ENCODE measurements around the gene APH1B. TPM values are rescaled to one million over a fixed set of nuclear protein-coding genes. Genes with fewer than 3 reads are reported as not detected.
"Not testable (repeated sequence)": the region's sequence is repeated elsewhere in the genome, so short reads cannot be mapped to it uniquely, and the experiment has no call there.

APH1B gene
- total RNA-seq, 1 donor, result 22.3 TPM

DNA sequence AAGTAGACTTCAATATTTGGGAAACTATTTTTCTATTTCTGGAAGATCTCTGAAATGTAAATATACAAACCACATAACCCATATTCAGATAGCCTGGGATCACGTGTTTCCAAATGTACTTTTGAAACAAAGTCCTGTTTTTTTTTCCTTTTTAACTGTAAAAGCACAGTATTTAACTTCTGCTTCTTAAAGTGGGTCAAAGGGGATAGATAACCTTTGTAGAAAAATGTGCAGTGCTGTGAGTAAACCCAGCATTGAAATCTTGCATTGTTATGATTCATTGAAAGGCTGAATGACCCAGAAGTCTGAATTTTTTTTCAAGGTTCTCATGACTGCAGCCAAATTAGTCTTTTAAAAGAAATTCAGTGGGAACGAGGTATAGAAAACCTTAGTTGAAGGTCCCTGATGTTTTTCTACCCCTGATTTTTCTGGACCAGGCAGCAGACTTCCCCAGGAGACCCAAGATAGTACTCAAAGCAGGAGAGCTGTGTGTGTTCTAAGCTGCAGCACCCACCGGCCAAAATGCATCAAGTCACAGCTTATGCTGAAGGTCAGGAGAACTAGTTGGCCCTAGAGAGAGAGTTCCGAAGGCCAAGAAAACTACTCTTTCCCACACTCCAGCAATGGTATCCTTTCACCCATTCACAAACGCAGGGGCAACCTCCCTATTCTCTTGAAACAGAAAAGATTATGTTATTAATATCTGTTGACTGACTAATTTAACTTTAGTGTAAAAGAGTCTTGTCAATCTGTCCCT, 43.6 kb upstream of the APH1B start:
- H3K4me3 ChIP-seq (ENCODE audit: low read depth, low read length), result no peak overlapping the region

DNA sequence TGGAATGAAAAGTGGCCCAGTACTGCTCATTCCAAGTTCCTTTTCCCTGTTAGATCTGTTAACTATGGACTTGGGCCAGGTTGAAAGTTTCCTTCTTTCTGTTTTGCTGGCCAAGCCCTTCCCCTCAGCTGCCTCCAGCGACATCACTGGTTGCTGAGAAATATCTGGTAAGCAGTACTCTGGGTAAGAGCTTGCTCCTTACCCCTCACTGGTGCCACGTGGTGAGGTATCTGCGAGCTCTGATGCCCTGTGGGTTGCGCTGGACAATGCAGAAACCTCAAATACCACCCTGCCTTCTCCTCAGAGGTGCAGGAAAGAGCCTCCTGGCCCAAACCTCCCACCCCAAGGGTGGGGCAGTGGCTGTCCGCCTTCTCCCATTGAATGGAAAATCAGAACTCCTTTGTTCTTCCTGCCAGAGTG, 42.9 kb upstream of the APH1B start:
- H3K4me3 ChIP-seq (ENCODE audit: low read depth, low read length), result peak overlapping the region; percentile 6
- TF ChIP-seq, protein P1, sequence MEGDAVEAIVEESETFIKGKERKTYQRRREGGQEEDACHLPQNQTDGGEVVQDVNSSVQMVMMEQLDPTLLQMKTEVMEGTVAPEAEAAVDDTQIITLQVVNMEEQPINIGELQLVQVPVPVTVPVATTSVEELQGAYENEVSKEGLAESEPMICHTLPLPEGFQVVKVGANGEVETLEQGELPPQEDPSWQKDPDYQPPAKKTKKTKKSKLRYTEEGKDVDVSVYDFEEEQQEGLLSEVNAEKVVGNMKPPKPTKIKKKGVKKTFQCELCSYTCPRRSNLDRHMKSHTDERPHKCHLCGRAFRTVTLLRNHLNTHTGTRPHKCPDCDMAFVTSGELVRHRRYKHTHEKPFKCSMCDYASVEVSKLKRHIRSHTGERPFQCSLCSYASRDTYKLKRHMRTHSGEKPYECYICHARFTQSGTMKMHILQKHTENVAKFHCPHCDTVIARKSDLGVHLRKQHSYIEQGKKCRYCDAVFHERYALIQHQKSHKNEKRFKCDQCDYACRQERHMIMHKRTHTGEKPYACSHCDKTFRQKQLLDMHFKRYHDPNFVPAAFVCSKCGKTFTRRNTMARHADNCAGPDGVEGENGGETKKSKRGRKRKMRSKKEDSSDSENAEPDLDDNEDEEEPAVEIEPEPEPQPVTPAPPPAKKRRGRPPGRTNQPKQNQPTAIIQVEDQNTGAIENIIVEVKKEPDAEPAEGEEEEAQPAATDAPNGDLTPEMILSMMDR (IDR thresholded peaks at IDR 0.05; ENCODE audit: insufficient read depth, low read length), result no peak
- DNase-seq (ENCODE audit: low read depth), result peak; percentile 86

More for the DNA sequence above, 43.6 kb upstream of the APH1B start:
- DNase-seq (ENCODE audit: low read depth), result peak; percentile 91
- TF ChIP-seq, protein P1 (IDR thresholded peaks at IDR 0.05; ENCODE audit: insufficient read depth, low read length), result no peak

DNA sequence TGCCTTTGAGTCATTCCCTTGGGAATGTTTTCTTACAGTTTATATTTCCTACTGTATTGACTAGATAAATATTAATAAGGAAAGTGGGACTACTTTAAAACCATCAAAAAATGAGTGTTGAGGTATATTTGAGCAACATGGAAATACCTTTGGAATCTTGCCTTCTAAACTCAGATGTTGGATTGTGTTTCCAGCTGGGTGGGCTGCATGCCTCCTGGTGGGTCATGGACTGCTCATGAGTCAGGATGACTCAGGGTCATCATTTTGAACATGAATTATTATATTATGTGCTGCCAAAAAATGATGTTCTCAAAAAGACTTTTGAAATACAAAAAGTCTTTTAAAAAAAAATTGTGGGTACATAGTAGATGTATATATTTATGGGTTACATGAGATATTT, 41.1 kb upstream of the APH1B start:
- no peak overlapping the region for H3K4me3 ChIP-seq (ENCODE audit: low read depth, low read length)
- DNase-seq (ENCODE audit: low read depth), result peak; percentile 77
- TF ChIP-seq, protein P1 (IDR thresholded peaks at IDR 0.05; ENCODE audit: insufficient read depth, low read length), result no peak

DNA sequence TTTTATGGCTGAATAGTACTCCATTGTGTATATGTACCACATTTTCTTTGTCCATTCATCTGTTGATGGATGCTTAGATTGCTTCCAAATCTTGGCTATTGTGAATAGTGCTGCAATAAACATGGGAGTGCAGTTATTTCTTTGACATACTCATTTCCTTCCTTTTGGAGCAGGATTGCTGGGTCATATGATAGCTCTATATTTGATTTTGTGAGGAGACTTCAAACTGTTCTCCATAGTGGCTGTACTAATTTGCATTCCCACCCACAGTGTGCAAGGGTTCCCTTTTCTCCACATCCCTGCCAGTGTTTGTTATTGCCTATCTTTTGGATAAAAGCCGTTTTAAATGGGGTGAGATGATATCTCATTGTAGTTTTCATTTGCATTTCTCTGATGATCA, 40.3 kb upstream of the APH1B start:
- DNase-seq (ENCODE audit: low read depth); H3K4me3 ChIP-seq (ENCODE audit: low read depth, low read length): not testable (repeated sequence)

GRCh38 chr15:63238171-63238570, 39.2 kb upstream of the APH1B start:
- no peak overlapping the region for H3K4me3 ChIP-seq (ENCODE audit: low read depth, low read length)
- DNase-seq (ENCODE audit: low read depth), result no peak
- TF ChIP-seq, protein P1 (IDR thresholded peaks at IDR 0.05; ENCODE audit: insufficient read depth, low read length), result no peak

DNA sequence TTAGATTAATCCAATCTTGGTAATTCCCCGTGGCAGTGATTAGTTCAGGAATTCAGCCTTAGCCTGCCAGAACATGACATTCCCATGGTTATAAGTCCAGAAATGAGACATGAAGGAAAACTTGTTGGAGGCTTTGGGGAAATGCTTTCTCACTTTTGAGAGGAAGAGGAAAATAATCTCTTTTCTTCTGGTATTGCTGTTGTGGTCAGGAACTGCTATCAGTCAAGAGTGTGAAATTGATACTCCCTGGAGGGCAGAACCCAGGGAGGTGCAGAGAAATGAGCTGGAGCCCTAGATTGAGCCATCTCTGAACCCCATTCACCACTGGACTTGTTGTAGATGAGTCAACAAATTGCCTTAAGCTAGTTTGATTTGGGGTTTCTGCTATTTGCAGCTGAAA, 38.6 kb upstream of the APH1B start:
- TF ChIP-seq, protein P1 (IDR thresholded peaks at IDR 0.05; ENCODE audit: insufficient read depth, low read length), result no peak
- H3K4me3 ChIP-seq (ENCODE audit: low read depth, low read length), result no peak overlapping the region
- DNase-seq (ENCODE audit: low read depth), result peak; percentile 93

DNA sequence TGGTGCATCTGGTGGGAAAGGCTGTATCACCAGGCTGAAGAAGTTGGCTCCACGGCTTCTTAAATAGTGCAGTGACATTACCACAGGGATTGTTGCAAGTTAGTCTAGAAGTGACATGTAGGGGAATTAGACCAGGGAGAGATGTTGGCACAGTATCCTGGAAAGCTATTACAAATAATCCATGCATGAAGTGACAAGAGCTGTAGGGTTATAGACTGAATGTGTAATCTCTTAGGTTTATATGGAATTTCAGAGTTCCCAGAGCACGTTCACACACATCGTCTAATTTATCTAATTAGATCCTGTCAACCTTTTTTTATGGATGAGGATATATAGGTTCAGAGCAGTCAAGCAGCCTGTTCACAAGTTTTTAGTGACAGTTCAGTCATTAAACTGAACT, 37.3 kb upstream of the APH1B start:
- TF ChIP-seq, protein P1 (IDR thresholded peaks at IDR 0.05; ENCODE audit: insufficient read depth, low read length), result no peak
- no peak for DNase-seq (ENCODE audit: low read depth)
- no peak overlapping the region for H3K4me3 ChIP-seq (ENCODE audit: low read depth, low read length)

All from fibroblast of the aortic adventitia (primary cell).